ENCODE data around the gene KLK15.

Gene KLK15

GRCh38 chr19:50803633-50804419 is 29.5 kb downstream of the KLK15 start:
- H3K36me3 ChIP-seq, result peaks cover 46% of the 10 kb centered on the region
- peak overlapping the region; percentile 99 for H3K4me3 ChIP-seq (ENCODE audit: low read depth, low read length)
- peak; percentile 56 for DNase-seq
- no peak for TF ChIP-seq CTCF (IDR thresholded peaks at IDR 0.05; ENCODE audit: low read depth, low read length)
- no peaks in the 10 kb centered on the region for H3K27me3 ChIP-seq
- H3K4me1 ChIP-seq, result peaks cover 9% of the 10 kb centered on the region; the same call in 1 of the 2 replicates
- no peaks in the 10 kb centered on the region for H3K9me3 ChIP-seq

GRCh38 chr19:50801107-50801506 is 32.3 kb downstream of the KLK15 start:
- H3K4me3 ChIP-seq (ENCODE audit: low read depth, low read length), result 0 out of 2 replicates have a peak overlapping the region, but pooled peaks have one; percentile 0
- no peaks in the 10 kb centered on the region for H3K9me3 ChIP-seq
- no peak for TF ChIP-seq CTCF (IDR thresholded peaks at IDR 0.05; ENCODE audit: low read depth, low read length)
- peaks cover 9% of the 10 kb centered on the region; the same call in 1 of the 2 replicates for H3K4me1 ChIP-seq
- H3K27me3 ChIP-seq, result no peaks in the 10 kb centered on the region
- H3K36me3 ChIP-seq, result peaks cover 68% of the 10 kb centered on the region
- DNase-seq, result peak; percentile 80

- no peak for TF ChIP-seq CTCF (IDR thresholded peaks at IDR 0.05; ENCODE audit: low read depth, low read length)
- no peaks in the 10 kb centered on the region for H3K27me3 ChIP-seq
- H3K4me3 ChIP-seq (ENCODE audit: low read depth, low read length), result no peak overlapping the region
- H3K9me3 ChIP-seq, result no peaks in the 10 kb centered on the region
- peaks cover 76% of the 10 kb centered on the region for H3K36me3 ChIP-seq
- no peak for DNase-seq
- peaks cover 12% of the 10 kb centered on the region for H3K4me1 ChIP-seq
Measured at GRCh38 chr19:50799547-50799851, 33.9 kb downstream of the KLK15 start.

- peaks cover 16% of the 10 kb centered on the region for H3K4me1 ChIP-seq
- no peaks in the 10 kb centered on the region for H3K9me3 ChIP-seq
- TF ChIP-seq CTCF (IDR thresholded peaks at IDR 0.05; ENCODE audit: low read depth, low read length), result no peak
- no peak overlapping the region for H3K4me3 ChIP-seq (ENCODE audit: low read depth, low read length)
- peak; percentile 42 for DNase-seq
- no peaks in the 10 kb centered on the region for H3K27me3 ChIP-seq
- peaks cover 76% of the 10 kb centered on the region for H3K36me3 ChIP-seq
Measured at GRCh38 chr19:50798659-50799546, 34.5 kb downstream of the KLK15 start.

- Histone ChIP-seq H3K27me3 (no peaks in the 10 kb centered on the region), H3K4me1 (peaks cover 16% of the 10 kb centered on the region), H3K4me3 (ENCODE audit: low read depth, low read length) (no peak overlapping the region), H3K36me3 (peaks cover 67% of the 10 kb centered on the region), H3K9me3 (no peaks in the 10 kb centered on the region)
- no peak for TF ChIP-seq CTCF (IDR thresholded peaks at IDR 0.05; ENCODE audit: low read depth, low read length)
- peak; percentile 45 for DNase-seq
Measured at GRCh38 chr19:50797781-50798658, 35.4 kb downstream of the KLK15 start.
